ENCODE measurements around the gene B3GNT5.
"Not testable (repeated sequence)": the region's sequence is repeated elsewhere in the genome, so short reads cannot be mapped to it uniquely, and the experiment has no call there.

The B3GNT5 gene

GRCh38 chr3:183252973-183253527 lies at the start of gene B3GNT5:
Gene B3GNT5 (plus strand): TSS chr3:183253253. CDS start chr3:183269799, 16,546 bp downstream.
- peak; percentile 20 to 51 for DNase-seq

- DNase-seq = no peak
These were observed 49.4 kb upstream of the B3GNT5 start for GRCh38 chr3:183203670-183204069.

- no peak for DNase-seq
These were observed 44.8 kb upstream of the B3GNT5 start for GRCh38 chr3:183208260-183208659.

- no peak for DNase-seq
These were observed 44.3 kb upstream of the B3GNT5 start for GRCh38 chr3:183208800-183209199.

GRCh38 chr3:183210341-183210740 lies 42.7 kb upstream of the B3GNT5 start:
- peak in 1 of 2 donors; percentile 6 for DNase-seq

- peak; percentile 11 to 48 for DNase-seq
These were observed 42.2 kb upstream of the B3GNT5 start for GRCh38 chr3:183210862-183211341.

GRCh38 chr3:183211352-183211751 lies 41.7 kb upstream of the B3GNT5 start:
- DNase-seq = peak in 1 of 2 donors; percentile 33

GRCh38 chr3:183212096-183212495 lies 41.0 kb upstream of the B3GNT5 start:
- DNase-seq = no peak

- peak; percentile 9 to 41 for DNase-seq
These were observed 40.5 kb upstream of the B3GNT5 start for GRCh38 chr3:183212565-183212964.

GRCh38 chr3:183213415-183214276 lies 39.4 kb upstream of the B3GNT5 start:
- DNase-seq = no peak

GRCh38 chr3:183214277-183214612 lies 38.8 kb upstream of the B3GNT5 start:
- no peak for DNase-seq

- no peak for DNase-seq
These were observed 37.4 kb upstream of the B3GNT5 start for GRCh38 chr3:183215591-183216202.

GRCh38 chr3:183217548-183218332 lies 35.3 kb upstream of the B3GNT5 start:
- DNase-seq = no peak

GRCh38 chr3:183218826-183219225 lies 34.2 kb upstream of the B3GNT5 start:
- peak; percentile 4 to 14 for DNase-seq

GRCh38 chr3:183220828-183221227 lies 32.2 kb upstream of the B3GNT5 start:
- no peak for DNase-seq

GRCh38 chr3:183222631-183223235 lies 30.3 kb upstream of the B3GNT5 start:
- no peak for DNase-seq

GRCh38 chr3:183224180-183224970 lies 28.7 kb upstream of the B3GNT5 start:
- peak; percentile 6 to 38 for DNase-seq

GRCh38 chr3:183226333-183226890 lies 26.6 kb upstream of the B3GNT5 start:
- DNase-seq = no peak

GRCh38 chr3:183227586-183227985 lies 25.5 kb upstream of the B3GNT5 start:
- no peak for DNase-seq

- DNase-seq = no peak
These were observed 23.9 kb upstream of the B3GNT5 start for GRCh38 chr3:183229178-183229577.

GRCh38 chr3:183230251-183230650 lies 22.8 kb upstream of the B3GNT5 start:
- DNase-seq = not testable (repeated sequence)

Data from CD4-positive, alpha-beta T cell treated with Interferon alpha-2 for 1 hour (primary cell).